ENCODE measurements around the gene TNPO3. TPM values are rescaled to one million over a fixed set of nuclear protein-coding genes. Genes with fewer than 3 reads are reported as not detected.
"Not testable (repeated sequence)": the region's sequence is repeated elsewhere in the genome, so short reads cannot be mapped to it uniquely, and the experiment has no call there.

Gene TNPO3
- total RNA-seq, 1 experiment from 2014 or later: 137 TPM

- no peak for DNase-seq (ENCODE audit: low read depth)
Observed at GRCh38 chr7:128922496-128923410, 132.2 kb downstream of the TNPO3 start.

GRCh38 chr7:128921866-128922440, 133.0 kb downstream of the TNPO3 start:
- DNase-seq (ENCODE audit: low read depth): no peak

GRCh38 chr7:128920913-128921582, 133.9 kb downstream of the TNPO3 start:
- DNase-seq (ENCODE audit: low read depth): no peak

GRCh38 chr7:128919881-128920799, 134.8 kb downstream of the TNPO3 start:
- DNase-seq (ENCODE audit: low read depth): peak; percentile 51

GRCh38 chr7:128919241-128919640, 135.7 kb downstream of the TNPO3 start:
- no peak for DNase-seq (ENCODE audit: low read depth)

GRCh38 chr7:128918016-128918665, 136.8 kb downstream of the TNPO3 start:
- DNase-seq (ENCODE audit: low read depth): no peak

GRCh38 chr7:128917122-128917521, 137.8 kb downstream of the TNPO3 start:
- no peak for DNase-seq (ENCODE audit: low read depth)

- no peak for DNase-seq (ENCODE audit: low read depth)
Observed at GRCh38 chr7:128916643-128916915, 138.3 kb downstream of the TNPO3 start.

GRCh38 chr7:128915841-128916642, 138.9 kb downstream of the TNPO3 start:
- no peak for DNase-seq (ENCODE audit: low read depth)

GRCh38 chr7:128915271-128915819, 139.6 kb downstream of the TNPO3 start:
- no peak for DNase-seq (ENCODE audit: low read depth)

GRCh38 chr7:128914566-128915151, 140.3 kb downstream of the TNPO3 start:
- DNase-seq (ENCODE audit: low read depth): no peak

- no peak for DNase-seq (ENCODE audit: low read depth)
Observed at GRCh38 chr7:128913870-128914565, 140.9 kb downstream of the TNPO3 start.

GRCh38 chr7:128912709-128913495, 142.0 kb downstream of the TNPO3 start:
- not testable (repeated sequence) for DNase-seq (ENCODE audit: low read depth)

- DNase-seq (ENCODE audit: low read depth): no peak
Observed at GRCh38 chr7:128912281-128912680, 142.6 kb downstream of the TNPO3 start.

GRCh38 chr7:128911423-128912031, 143.4 kb downstream of the TNPO3 start:
- no peak for DNase-seq (ENCODE audit: low read depth)

- no peak for DNase-seq (ENCODE audit: low read depth)
Observed at GRCh38 chr7:128910569-128910945, 144.4 kb downstream of the TNPO3 start, which contains the start of gene KCP. KCP (minus strand) TSS chr7:128910709; CDS start chr7:128910676, 33 bp downstream.
